Spinal cord (tissue), 10 donors: ENCODE data around the gene EYA2. TPM values are rescaled to one million over a fixed set of nuclear protein-coding genes. Genes with fewer than 3 reads are reported as not detected.

Source experiments
- DNase-seq, 6 donors: peaks; one replicate each; pipeline versions ENCODE4 v3.0.0 to v3.0.0-alpha.2; 2013 to 2015; ENCODE audit warnings: low spot score in 6 of 6, low read depth in 4 of 6
- H3K27ac ChIP-seq: one replicate; pipeline ENCODE4 v1.5.1; 2013; ENCODE audit warnings: low read depth, low read length, control low read depth
- H3K27me3 ChIP-seq: one replicate; pipeline ENCODE4 v1.6.1; 2013; ENCODE audit warnings: low read length; ENCODE audit not compliant: control insufficient read depth, insufficient read depth
- H3K36me3 ChIP-seq: one replicate; pipeline ENCODE4 v1.6.1; 2013; ENCODE audit warnings: low read length; ENCODE audit not compliant: control insufficient read depth, insufficient read depth
- H3K4me1 ChIP-seq: one replicate; pipeline ENCODE4 v1.6.1; 2013; ENCODE audit warnings: low read length; ENCODE audit not compliant: control insufficient read depth, insufficient read depth
- H3K4me3 ChIP-seq: one replicate; pipeline ENCODE4 v1.5.1; 2013; ENCODE audit warnings: low read depth, low read length, control low read depth
- H3K9me3 ChIP-seq: one replicate; pipeline ENCODE4 v1.6.1; 2013; ENCODE audit warnings: low read length; ENCODE audit not compliant: control insufficient read depth, insufficient read depth
- WGBS: methylation state at CpG from one replicate; pipeline ENCODE4 v1.1.5; 2013; ENCODE audit warnings: missing lambda C conversion rate; ENCODE audit not compliant: insufficient coverage; 5-methylcytosine and 5-hydroxymethylcytosine counted together
- polyA plus RNA-seq, 2 donors: library from polyadenylated mRNA; unstranded; fragments of 120-200 nt; gene quantifications; one replicate each; pipeline ENCODE4 v1.2.1, GENCODE V29; 2013; ENCODE audit not compliant: insufficient read length in 2 of 2
- total RNA-seq, 2 donors: library from RNA; depleted of rRNA in 1 of 2; stranded (reverse); fragments of 120-200 nt in 1 of 2; fragments of >200 nt in 1 of 2; gene quantifications; one replicate each; pipeline versions ENCODE4 v1.2.3 to v1.2.4, GENCODE V29; 2013 to 2014
- donor health status: healthy.

EYA2 gene
- total and polyA plus RNA-seq, 4 donors: 10.7 to 32.7 (median 25.0) TPM

DNA sequence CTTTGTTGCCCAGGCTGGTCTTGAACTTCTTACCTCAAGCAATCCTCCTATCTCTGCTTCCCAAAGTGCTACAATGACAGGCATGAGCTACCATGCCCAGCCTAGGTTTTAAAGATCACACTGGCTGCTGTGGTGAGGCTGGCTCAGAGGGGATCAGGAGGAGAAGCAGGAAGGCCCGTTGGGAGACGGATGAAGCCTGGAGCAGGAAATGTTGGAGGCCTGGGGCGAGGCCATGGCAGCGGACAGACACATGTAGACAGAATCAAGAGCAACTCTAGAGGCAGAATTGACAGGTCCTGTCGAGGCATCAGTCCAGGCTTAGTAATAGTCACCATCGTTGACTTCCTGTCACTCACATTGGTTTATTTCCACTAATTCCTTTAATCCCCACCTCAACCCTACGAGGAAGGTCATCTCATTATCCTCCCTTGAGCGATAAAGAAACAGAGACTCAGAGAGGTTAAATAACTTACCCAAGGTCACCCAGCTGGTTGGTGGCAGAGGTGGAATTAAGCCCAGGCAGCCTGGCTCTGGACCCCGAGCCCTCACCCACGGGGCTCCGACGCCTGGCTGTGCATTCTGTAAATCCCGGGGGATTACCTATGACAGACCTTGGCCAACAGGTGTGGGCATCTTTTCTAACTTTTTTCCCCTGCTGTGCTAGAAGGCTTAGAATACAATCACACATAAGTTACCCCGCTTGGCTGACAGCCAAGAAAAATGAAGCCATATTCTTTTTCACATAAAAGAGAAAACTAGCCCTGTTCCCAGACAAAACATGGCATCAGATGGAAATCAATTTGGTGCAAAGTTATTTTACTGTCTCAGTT is 113.4 kb downstream of the EYA2 start:
- WGBS: 90% methylated on average over 11 of the region's 14 CpGs
- Histone ChIP-seq H3K9me3 (no peaks in the 10 kb centered on the region), H3K27me3 (no peaks in the 10 kb centered on the region), H3K36me3 (peaks cover 26% of the 10 kb centered on the region), H3K4me1 (no peaks in the 10 kb centered on the region), H3K27ac (no peak overlapping the region), H3K4me3 (no peak overlapping the region)
- DNase-seq: peak in 1 of 6 donors; percentile 26

DNA sequence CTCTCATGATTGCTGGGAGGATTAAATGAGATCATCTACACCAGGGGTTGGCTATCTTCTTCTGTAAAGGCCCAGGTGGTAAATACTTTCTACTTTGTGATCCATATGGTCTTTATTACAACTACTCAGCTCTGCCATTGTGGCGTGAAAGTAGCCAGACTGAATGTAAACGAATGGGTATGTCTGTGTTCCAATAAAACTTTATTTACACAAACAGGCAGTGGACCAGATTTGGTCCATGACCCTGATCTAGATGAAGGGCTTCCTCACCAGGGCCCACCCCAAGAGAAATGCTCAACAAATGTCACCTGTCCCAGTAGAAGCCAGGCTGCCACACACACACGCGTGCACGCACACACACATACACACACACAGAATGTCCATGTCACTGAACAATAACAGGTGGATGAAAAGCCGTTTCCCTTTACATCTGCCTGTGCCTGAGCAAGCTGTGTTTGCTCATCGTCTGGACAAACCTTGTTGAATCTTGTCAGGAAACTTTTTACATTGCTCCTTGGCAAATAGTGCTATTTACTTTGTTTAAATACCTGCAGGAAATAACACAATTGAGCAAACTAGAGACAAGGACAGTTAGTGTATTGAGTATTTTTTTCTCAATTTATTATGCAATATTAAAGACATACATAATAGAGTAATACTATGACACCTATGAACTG is 114.3 kb downstream of the EYA2 start:
- no peak overlapping the region for H3K27ac ChIP-seq
- H3K4me1 ChIP-seq: no peaks in the 10 kb centered on the region
- 98% methylated on average over 4 of the region's 7 CpGs for WGBS
- H3K4me3 ChIP-seq: no peak overlapping the region
- no peak for DNase-seq
- peaks cover 26% of the 10 kb centered on the region for H3K36me3 ChIP-seq
- H3K27me3 ChIP-seq: no peaks in the 10 kb centered on the region
- no peaks in the 10 kb centered on the region for H3K9me3 ChIP-seq

DNA sequence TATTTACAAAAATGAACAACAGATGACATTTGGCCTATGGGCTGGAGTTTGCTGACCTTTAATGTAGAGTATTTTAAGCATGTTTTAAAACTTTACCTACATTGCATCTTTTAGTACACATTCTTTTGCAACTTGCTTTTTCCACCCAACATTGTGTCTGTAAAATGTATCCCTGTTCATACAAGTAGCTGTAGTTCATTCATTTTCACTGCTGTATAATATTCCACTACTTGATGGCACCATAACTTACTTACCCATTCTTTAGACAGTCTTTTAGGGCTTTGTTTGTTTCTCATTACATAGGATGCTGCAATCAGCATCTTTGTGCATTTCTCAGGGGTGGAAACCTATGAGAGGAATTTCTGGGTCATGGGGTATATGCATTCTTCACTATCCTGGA is 115.1 kb downstream of the EYA2 start:
- H3K27ac ChIP-seq: no peak overlapping the region
- H3K4me1 ChIP-seq: no peaks in the 10 kb centered on the region
- no peaks in the 10 kb centered on the region for H3K27me3 ChIP-seq
- no peak overlapping the region for H3K4me3 ChIP-seq
- no peak for DNase-seq
- H3K36me3 ChIP-seq: peaks cover 24% of the 10 kb centered on the region
- no peaks in the 10 kb centered on the region for H3K9me3 ChIP-seq

DNA sequence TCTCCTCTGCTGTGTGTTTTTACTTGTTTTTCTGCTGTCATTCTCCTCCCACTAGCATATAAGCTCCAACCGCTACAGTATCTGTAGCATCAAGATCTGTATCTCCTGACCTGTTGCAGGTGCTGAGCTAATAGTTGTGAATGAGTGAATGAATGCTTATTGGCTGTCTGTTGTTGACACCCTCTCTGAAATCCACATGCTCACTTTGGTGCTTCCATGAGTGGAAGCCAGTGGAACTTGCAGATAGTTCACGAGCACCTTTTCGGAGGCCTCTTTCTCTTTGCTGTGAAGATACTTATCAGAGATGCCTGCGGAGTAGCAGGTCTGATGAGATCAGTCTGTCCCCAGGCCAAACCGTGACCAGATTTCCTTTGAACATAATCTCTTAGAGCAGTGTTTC is 117.3 kb downstream of the EYA2 start:
- H3K4me1 ChIP-seq: no peaks in the 10 kb centered on the region
- no peaks in the 10 kb centered on the region for H3K27me3 ChIP-seq
- no peak overlapping the region for H3K27ac ChIP-seq
- H3K9me3 ChIP-seq: no peaks in the 10 kb centered on the region
- 91% methylated on average over 3 of the region's 5 CpGs for WGBS
- no peak overlapping the region for H3K4me3 ChIP-seq
- DNase-seq: no peak
- H3K36me3 ChIP-seq: peaks cover 13% of the 10 kb centered on the region

DNA sequence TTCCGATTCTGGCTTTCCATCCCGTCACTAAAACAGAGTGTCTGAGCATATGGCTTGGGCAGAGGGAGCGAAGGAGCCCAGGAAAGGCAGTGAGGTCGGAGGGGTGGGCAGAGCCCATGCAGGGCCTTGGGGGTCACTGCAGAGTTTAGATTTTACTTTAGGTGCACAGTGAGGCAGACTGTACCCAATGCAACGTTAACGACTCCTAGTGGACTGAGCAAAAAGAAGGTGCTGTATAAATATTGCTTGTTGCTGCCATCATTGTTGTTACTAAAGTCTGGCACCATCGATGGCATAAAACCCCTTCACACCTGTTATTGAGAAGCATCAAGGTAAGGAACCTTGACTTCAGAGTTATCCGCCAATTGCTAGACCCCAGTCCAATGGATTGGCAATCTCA is 119.0 kb downstream of the EYA2 start:
- Histone ChIP-seq H3K27me3 (no peaks in the 10 kb centered on the region), H3K9me3 (no peaks in the 10 kb centered on the region), H3K27ac (no peak overlapping the region), H3K4me3 (no peak overlapping the region), H3K4me1 (peaks cover 3% of the 10 kb centered on the region), H3K36me3 (peaks cover 7% of the 10 kb centered on the region)
- 91% methylated on average over 5 of the region's 8 CpGs for WGBS
- no peak for DNase-seq

DNA sequence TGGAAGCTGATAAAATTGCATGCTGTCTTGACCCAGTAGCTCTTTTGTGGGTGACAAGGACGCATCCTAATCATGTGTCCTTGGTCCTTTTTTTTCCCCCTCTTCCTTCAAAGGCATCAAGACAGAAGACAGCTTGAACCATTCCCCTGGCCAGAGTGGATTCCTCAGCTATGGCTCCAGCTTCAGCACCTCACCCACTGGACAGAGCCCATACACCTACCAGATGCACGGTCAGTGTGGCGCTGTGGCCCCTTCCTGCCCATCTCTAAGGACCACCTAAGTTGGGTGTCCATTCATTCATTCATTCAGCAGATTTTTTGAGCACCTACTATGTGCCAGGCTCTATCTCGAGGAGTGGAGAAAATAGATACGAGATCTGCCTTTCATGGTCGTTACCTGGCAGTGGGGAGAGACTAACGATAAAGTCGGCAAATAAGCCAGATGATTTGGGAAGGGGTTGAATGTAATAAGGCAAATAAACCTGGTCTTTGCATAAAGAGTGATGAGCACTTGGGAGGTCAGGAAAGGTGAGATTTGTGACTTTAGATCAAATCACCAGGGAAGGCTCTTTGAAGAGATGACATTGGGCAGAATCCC is 121.5 kb downstream of the EYA2 start:
- Histone ChIP-seq H3K4me1 (peaks cover 8% of the 10 kb centered on the region), H3K27me3 (no peaks in the 10 kb centered on the region), H3K27ac (no peak overlapping the region), H3K4me3 (no peak overlapping the region), H3K9me3 (no peaks in the 10 kb centered on the region), H3K36me3 (peaks cover 3% of the 10 kb centered on the region)
- DNase-seq: no peak
- 89% methylated on average over 7 of the region's 8 CpGs for WGBS

DNA sequence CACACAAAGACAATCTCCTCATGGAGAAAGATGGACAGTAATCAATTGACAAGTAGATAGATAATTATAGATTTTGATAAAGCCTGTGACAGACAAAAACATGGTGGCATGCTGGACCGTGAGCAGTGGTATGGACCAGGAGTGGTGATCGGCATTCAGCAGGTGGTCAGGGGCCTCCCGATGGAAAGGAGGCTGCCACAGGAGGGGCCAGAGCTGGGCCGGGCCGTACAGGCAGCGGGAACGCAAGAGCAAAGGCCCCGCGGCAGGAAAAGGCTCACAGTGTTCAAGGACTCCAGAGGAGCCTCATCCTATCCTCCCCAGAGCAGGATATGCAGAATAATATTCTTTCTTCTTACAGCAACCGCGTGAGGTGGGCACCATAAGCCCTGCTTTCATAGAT is 123.7 kb downstream of the EYA2 start:
- WGBS: 86% methylated on average over 11 of the region's 11 CpGs
- Histone ChIP-seq H3K27me3 (no peaks in the 10 kb centered on the region), H3K4me3 (no peak overlapping the region), H3K4me1 (peaks cover 8% of the 10 kb centered on the region), H3K27ac (no peak overlapping the region), H3K36me3 (peaks cover 3% of the 10 kb centered on the region), H3K9me3 (no peaks in the 10 kb centered on the region)
- no peak for DNase-seq

DNA sequence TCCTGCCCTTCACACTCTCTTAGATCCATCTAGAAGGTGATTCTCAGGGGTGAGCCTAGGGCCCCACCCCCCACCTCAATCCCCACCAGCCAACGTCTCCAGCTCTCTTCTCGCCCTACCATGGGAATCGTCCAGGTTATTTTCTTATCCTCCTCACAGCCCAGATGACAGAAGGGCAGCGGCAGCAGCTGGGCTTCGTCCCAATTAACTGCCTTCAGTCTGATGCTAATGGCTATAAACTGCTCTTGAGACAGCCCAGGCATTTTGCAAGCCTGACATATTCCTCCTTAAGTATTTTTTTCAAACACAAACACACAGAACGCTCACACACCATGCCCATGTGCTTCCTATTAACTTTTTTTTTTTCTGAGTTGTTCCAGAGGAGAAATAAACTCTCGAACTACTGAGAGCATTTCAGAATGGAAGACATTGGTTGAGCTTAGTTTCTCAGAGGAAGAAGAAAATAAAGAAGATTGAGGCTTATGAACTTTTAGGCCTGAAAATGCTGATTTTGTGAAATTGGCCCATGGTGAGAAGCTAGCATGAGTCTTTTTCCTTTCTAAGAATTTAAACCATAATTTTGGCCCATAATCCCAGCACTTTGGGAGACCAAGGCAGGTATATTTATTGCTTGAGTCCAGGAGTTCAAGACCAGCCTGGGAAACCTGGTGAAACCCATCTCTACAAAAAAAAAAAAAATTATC is 124.6 kb downstream of the EYA2 start:
- Histone ChIP-seq H3K9me3 (no peaks in the 10 kb centered on the region), H3K27ac (peak overlapping the region; percentile 59), H3K4me1 (peaks cover 8% of the 10 kb centered on the region), H3K4me3 (no peak overlapping the region), H3K36me3 (peaks cover 3% of the 10 kb centered on the region), H3K27me3 (no peaks in the 10 kb centered on the region)
- WGBS: 6% methylated on average over 5 of the region's 7 CpGs
- peak in 2 of 6 donors; percentile 72 to 80 for DNase-seq

DNA sequence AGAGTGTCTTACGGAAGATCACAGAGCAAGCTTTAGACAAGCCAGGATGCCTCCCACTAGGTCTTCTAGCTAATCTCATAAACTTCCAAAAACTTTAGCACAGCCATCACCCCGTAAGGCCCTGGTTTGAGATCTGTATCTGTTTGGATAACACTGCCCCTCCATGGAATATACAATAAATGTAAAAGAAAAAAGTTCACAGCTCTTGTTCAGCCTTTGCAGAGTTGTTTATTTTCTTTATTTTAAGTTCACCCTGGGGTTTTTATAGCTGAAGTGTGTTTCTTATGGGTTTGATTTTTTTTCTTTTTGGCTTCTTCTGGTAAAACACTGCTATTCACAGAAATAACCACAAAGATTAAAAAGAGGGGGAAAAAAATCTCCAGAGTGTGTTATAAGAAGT is 125.6 kb downstream of the EYA2 start:
- Histone ChIP-seq H3K4me1 (peaks cover 11% of the 10 kb centered on the region), H3K4me3 (no peak overlapping the region), H3K27me3 (no peaks in the 10 kb centered on the region), H3K36me3 (peaks cover 3% of the 10 kb centered on the region), H3K27ac (peak overlapping the region; percentile 17), H3K9me3 (no peaks in the 10 kb centered on the region)
- 75% methylated on average over 1 of the region's 2 CpGs for WGBS
- DNase-seq: peak in 1 of 6 donors; percentile 29
